GM23338 (cell line): ENCODE data around the gene KRT33B. TPM values are rescaled to one million over a fixed set of nuclear protein-coding genes. Genes with fewer than 3 reads are reported as not detected.

Experiments
- ATAC-seq: fragments of 200-7000 bp; cut with Tn5 transposase; 3 replicates; pipeline ENCODE4 v1.9.1; 2020
- DNase-seq: peaks from one replicate; pipeline ENCODE4 v3.0.0-alpha.2; 2015; ENCODE audit warnings: low spot score
- H2AFZ ChIP-seq: fragments of 200-600 bp; sonication (generic); 2 replicates; pipeline ENCODE4 v1.8.0; 2016; ENCODE audit warnings: antibody characterized with exemption, mild to moderate bottlenecking, moderate library complexity
- H3F3A ChIP-seq: fragments of 200-600 bp; sonication (generic); replicated peaks from 2 replicates; pipeline ENCODE4 v1.8.0; 2017; ENCODE audit warnings: antibody characterized with exemption, mixed run types, low read depth
- H3K27ac ChIP-seq: fragments of 200-600 bp; sonication (generic); 2 replicates; pipeline ENCODE4 v1.6.1; 2016; ENCODE audit warnings: low read depth
- H3K27me3 ChIP-seq: fragments of 200-600 bp; sonication (generic); 2 replicates; pipeline ENCODE4 v1.8.0; 2016; ENCODE audit warnings: mild to moderate bottlenecking, mixed run types, moderate library complexity; ENCODE audit not compliant: insufficient read depth
- H3K36me3 ChIP-seq: fragments of 200-600 bp; sonication (generic); 2 replicates; pipeline ENCODE4 v1.8.0; 2016; ENCODE audit warnings: mild to moderate bottlenecking; ENCODE audit not compliant: insufficient read depth
- H3K4me1 ChIP-seq: fragments of 200-600 bp; sonication (generic); 2 replicates; pipeline ENCODE4 v1.8.0; 2016; ENCODE audit warnings: mild to moderate bottlenecking, moderate library complexity; ENCODE audit not compliant: insufficient read depth
- H3K4me2 ChIP-seq: fragments of 200-600 bp; sonication (generic); 2 replicates; pipeline ENCODE4 v1.7.1; 2017; ENCODE audit warnings: mixed run types
- H3K4me3 ChIP-seq: fragments of 200-600 bp; sonication (generic); 2 replicates; pipeline ENCODE4 v1.6.1; 2016; ENCODE audit warnings: mixed run types
- H3K79me2 ChIP-seq: fragments of 200-600 bp; sonication (generic); replicated peaks from 2 replicates; pipeline ENCODE4 v1.8.0; 2017; ENCODE audit warnings: mild to moderate bottlenecking; ENCODE audit not compliant: insufficient read depth
- H3K9me2 ChIP-seq: fragments of 200-600 bp; sonication (generic); 2 replicates; pipeline ENCODE4 v1.8.0; 2017; ENCODE audit not compliant: insufficient read depth
- H4K20me1 ChIP-seq: fragments of 200-600 bp; sonication (generic); replicated peaks from 2 replicates; pipeline ENCODE4 v1.8.0; 2017; ENCODE audit warnings: mild to moderate bottlenecking; ENCODE audit not compliant: insufficient read depth
- H3K27ac Mint-ChIP-seq: 2 replicates; pipeline ENCODE4 v1.8.0; 2020; ENCODE audit warnings: inconsistent platforms, mild to moderate bottlenecking, moderate library complexity, mixed read lengths
- H3K27me3 Mint-ChIP-seq: 3 replicates; pipeline ENCODE4 v1.8.0; 2022; ENCODE audit warnings: low read depth, mild to moderate bottlenecking, moderate library complexity, mixed read lengths, inconsistent platforms; ENCODE audit not compliant: insufficient read depth, poor library complexity
- H3K36me3 Mint-ChIP-seq: 3 replicates; pipeline ENCODE4 v1.8.0; 2021; ENCODE audit warnings: low read depth, mild to moderate bottlenecking, inconsistent platforms, moderate library complexity, mixed read lengths
- H3K4me1 Mint-ChIP-seq: 3 replicates; pipeline ENCODE4 v1.8.0; 2020; ENCODE audit warnings: mild to moderate bottlenecking, inconsistent platforms, mixed read lengths
- H3K4me3 Mint-ChIP-seq: 3 replicates; pipeline ENCODE4 v1.8.0; 2021; ENCODE audit warnings: moderate library complexity, mild to moderate bottlenecking, inconsistent platforms, mixed read lengths
- H3K9me3 Mint-ChIP-seq: 3 replicates; pipeline ENCODE4 v1.8.0; 2020; ENCODE audit warnings: moderate library complexity, mild to moderate bottlenecking, inconsistent platforms, mixed read lengths
- CREB1 ChIP-seq: fragments of 250-450 bp; sonication (Bioruptor Pico); IDR thresholded peaks from 2 replicates; pipeline ENCODE4 v1.5.0; 2020; ENCODE audit warnings: low read depth, mild to moderate bottlenecking, moderate library complexity
- CTCF ChIP-seq, 2 experiments: fragments of 200-600 bp in 1 of 2; sonication (generic) in 1 of 2; conservative IDR thresholded peaks; 2 replicates each; pipeline versions ENCODE4 v1.5.1 to v1.6.1; 2016 to 2017; ENCODE audit warnings: antibody characterized with exemption in 2 of 2, low read depth in 2 of 2, mild to moderate bottlenecking in 2 of 2, moderate library complexity in 1 of 2
- ETS1 ChIP-seq: IDR thresholded peaks from 2 replicates; pipeline ENCODE4 v1.6.1; 2016; ENCODE audit warnings: antibody characterized with exemption
- EZH2 ChIP-seq: fragments of 200-600 bp; sonication (generic); IDR thresholded peaks from one replicate; pipeline ENCODE4 v1.8.0; 2017; ENCODE audit warnings: antibody characterized with exemption, mild to moderate bottlenecking, low read depth; ENCODE audit not compliant: unreplicated experiment
- EZH2phosphoT487 ChIP-seq: fragments of 200-600 bp; sonication (generic); IDR thresholded peaks from one replicate; pipeline ENCODE4 v1.8.1; 2018; ENCODE audit warnings: antibody characterized with exemption; ENCODE audit not compliant: unreplicated experiment
- JUNB ChIP-seq: IDR thresholded peaks from one replicate; pipeline ENCODE4 v1.6.1; 2016; ENCODE audit warnings: antibody characterized with exemption; ENCODE audit not compliant: unreplicated experiment
- NANOG ChIP-seq: IDR thresholded peaks from 2 replicates; pipeline ENCODE4 v1.6.1; 2016; ENCODE audit warnings: antibody characterized with exemption, borderline replicate concordance
- POLR2AphosphoS5 ChIP-seq: IDR thresholded peaks from 2 replicates; pipeline ENCODE4 v1.6.1; 2016; ENCODE audit warnings: antibody characterized with exemption, low read depth
- REST ChIP-seq: IDR thresholded peaks from one replicate; pipeline ENCODE4 v1.6.1; 2018; ENCODE audit warnings: antibody characterized with exemption; ENCODE audit not compliant: unreplicated experiment
- STAT1 ChIP-seq: IDR thresholded peaks from one replicate; pipeline ENCODE4 v1.6.1; 2016; ENCODE audit warnings: antibody characterized with exemption; ENCODE audit not compliant: unreplicated experiment
- ZNF114 ChIP-seq: fragments of 250-450 bp; sonication (Bioruptor Pico); IDR thresholded peaks from 2 replicates; pipeline ENCODE4 v1.5.0; 2020; ENCODE audit warnings: mild to moderate bottlenecking, moderate library complexity
- ZNF331 ChIP-seq: fragments of 250-450 bp; sonication (Bioruptor Pico); IDR thresholded peaks from 2 replicates; pipeline ENCODE4 v1.5.0; 2020; ENCODE audit warnings: low read depth, mild to moderate bottlenecking, moderate library complexity
- ZNF462 ChIP-seq: fragments of 250-450 bp; sonication (Bioruptor Pico); IDR thresholded peaks from 2 replicates; pipeline ENCODE4 v1.5.0; 2020; ENCODE audit warnings: mild to moderate bottlenecking, moderate library complexity
- polyA plus RNA-seq: library from polyadenylated mRNA; unstranded; fragments of >200 nt; fragmentation: Nextera tagmentation; extraction: Ambion mirVana; gene quantifications from 2 replicates; pipeline ENCODE4 v1.2.1, GENCODE V29; 2016
- total RNA-seq: library from RNA; depleted of rRNA; stranded (reverse); fragments of >200 nt; shearing (Covaris generic); gene quantifications from 2 replicates; pipeline ENCODE4 v1.2.3, GENCODE V29; 2014

KRT33B gene
- total and polyA plus RNA-seq, 2 experiments from 2014 or later = not detected

- H3K27me3 Mint-ChIP-seq = peaks cover 5% of the 10 kb centered on the region
- Histone ChIP-seq H3K4me3 (no peak overlapping the region), H3K27ac (no peak overlapping the region), H3K4me1 (peaks cover 12% of the 10 kb centered on the region; the same call in 1 of the 2 replicates), H2AFZ (0 out of 2 replicates have a peak overlapping the region, but pooled peaks have one; percentile 52), H3K9me2 (peaks cover 7% of the 10 kb centered on the region), H3K79me2 (no peaks in the 10 kb centered on the region), H4K20me1 (no peaks in the 10 kb centered on the region), H3F3A (no peaks in the 10 kb centered on the region), H3K27me3 (no peaks in the 10 kb centered on the region), H3K4me2 (no peak overlapping the region), H3K36me3 (no peaks in the 10 kb centered on the region)
- ATAC-seq = no peak
- H3K27ac Mint-ChIP-seq = no peak overlapping the region
- peaks cover 22% of the 10 kb centered on the region for H3K4me1 Mint-ChIP-seq
- H3K36me3 Mint-ChIP-seq = no peaks in the 10 kb centered on the region
- no peak for DNase-seq
- H3K4me3 Mint-ChIP-seq = no peak overlapping the region
- no peaks in the 10 kb centered on the region for H3K9me3 Mint-ChIP-seq
- no peak for TF ChIP-seq REST
- no peak for TF ChIP-seq NANOG
- TF ChIP-seq ZNF462 (CRISPR knock-in tag) = no peak
- TF ChIP-seq JUNB = no peak
- no peak for TF ChIP-seq ZNF114 (CRISPR knock-in tag)
- TF ChIP-seq CTCF (conservative IDR thresholded peaks at IDR 0.05; ENCODE audit: low read depth in 2 of 2) = no peak
- no peak for TF ChIP-seq STAT1
- no peak for TF ChIP-seq ETS1
- TF ChIP-seq CREB1 (CRISPR knock-in tag) = no peak
- no peak for TF ChIP-seq EZH2phosphoT487
- TF ChIP-seq ZNF331 (CRISPR knock-in tag) = no peak
- TF ChIP-seq EZH2 = no peak
- TF ChIP-seq POLR2AphosphoS5 = no peak
These were observed 41.6 kb upstream of the KRT33B start for GRCh38 chr17:41411072-41411840.
